Loucy (cell line): ENCODE results near the gene SPSB3.

Experiments
- EZH2phosphoT487 ChIP-seq: fragments of 200-600 bp; IDR thresholded peaks from 2 replicates; pipeline ENCODE4 v1.6.1; 2018; ENCODE audit warnings: antibody characterized with exemption, mild to moderate bottlenecking, moderate library complexity, borderline replicate concordance
- TF ChIP-seq, protein P1 (sequence below): fragments of 200-600 bp; sonication (generic); conservative IDR thresholded peaks from 2 replicates; pipeline ENCODE4 v1.5.1; 2014; ENCODE audit warnings: mild to moderate bottlenecking, antibody characterized with exemption, low read length

DNA sequence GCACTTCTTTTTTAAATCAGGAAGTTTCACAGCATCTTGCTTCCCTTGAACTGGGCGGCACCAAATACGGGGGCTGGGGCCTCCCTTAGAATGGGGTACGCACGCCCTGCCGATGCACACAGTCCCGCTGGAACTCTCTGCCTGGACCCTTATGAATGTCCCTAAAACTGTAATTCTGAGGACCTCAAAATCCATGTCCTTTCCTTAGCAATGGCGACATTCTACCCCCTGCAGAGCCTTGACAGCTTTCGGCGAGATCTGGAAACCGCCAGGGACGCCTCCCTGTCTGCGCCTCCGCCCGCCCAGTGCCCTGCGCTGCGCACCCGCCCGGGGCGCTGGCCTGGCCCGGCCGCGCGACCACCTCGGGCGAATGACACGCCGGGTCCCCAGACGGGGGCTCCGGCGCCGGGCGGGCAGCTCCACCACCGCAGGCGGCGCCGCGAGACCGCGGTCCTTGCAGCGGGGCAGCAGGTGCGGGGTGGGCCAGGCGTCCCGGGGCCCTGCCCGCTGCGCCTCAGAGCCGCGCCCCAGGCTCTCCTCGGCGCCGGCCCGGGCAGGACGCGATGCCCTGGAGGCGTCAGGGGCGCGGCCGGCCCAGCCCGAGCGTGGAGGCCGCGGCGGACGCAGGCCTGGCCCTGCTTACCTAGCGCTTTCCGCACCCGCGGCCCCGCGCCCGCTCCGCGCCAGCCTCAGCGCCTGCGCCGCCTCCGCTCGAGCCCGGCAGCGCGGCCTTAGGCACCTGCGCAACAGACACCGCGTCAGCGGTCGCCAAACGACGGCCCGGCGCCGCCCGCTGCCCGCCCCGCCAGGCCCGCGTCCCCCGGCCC, 43.7 kb upstream of the SPSB3 start:
- TF ChIP-seq, protein P1, sequence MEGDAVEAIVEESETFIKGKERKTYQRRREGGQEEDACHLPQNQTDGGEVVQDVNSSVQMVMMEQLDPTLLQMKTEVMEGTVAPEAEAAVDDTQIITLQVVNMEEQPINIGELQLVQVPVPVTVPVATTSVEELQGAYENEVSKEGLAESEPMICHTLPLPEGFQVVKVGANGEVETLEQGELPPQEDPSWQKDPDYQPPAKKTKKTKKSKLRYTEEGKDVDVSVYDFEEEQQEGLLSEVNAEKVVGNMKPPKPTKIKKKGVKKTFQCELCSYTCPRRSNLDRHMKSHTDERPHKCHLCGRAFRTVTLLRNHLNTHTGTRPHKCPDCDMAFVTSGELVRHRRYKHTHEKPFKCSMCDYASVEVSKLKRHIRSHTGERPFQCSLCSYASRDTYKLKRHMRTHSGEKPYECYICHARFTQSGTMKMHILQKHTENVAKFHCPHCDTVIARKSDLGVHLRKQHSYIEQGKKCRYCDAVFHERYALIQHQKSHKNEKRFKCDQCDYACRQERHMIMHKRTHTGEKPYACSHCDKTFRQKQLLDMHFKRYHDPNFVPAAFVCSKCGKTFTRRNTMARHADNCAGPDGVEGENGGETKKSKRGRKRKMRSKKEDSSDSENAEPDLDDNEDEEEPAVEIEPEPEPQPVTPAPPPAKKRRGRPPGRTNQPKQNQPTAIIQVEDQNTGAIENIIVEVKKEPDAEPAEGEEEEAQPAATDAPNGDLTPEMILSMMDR, result no peak
- no peak for TF ChIP-seq EZH2phosphoT487
